ENCODE results near the gene CCDC13.

DNA sequence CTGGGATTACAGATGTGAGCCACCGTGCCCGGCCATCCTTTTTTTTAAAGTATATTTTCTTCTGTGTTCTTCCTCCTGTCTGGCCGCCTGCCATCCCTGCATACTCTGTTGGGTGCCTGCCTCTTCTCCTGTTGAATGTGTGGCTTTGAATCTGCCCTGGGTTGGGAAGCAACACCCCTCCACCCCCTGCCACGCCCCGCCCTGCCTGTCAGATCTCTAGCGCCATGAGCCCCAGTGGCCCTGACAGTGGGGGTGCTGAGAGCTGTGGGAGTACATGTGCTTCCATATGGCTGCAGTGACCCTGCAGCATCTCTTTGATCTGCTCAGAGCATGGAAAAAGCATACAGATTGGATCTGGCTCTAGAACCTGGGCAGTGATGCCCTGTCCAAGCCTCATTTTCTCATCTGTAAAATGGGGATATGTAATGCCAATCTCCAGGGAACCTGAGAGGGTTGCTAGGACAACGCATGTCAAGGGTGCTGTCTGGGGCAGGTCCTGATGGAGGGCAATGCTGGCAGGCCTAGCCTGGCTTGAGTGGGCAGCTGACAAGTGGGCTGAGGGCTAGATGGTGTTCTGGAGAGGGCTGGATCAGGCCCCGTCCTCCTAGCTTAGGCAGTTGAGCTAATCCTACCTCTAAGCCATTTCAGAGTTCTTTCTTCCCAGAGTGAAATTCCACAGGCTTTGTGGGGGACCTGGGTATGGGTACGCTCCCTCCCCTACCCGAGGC lies 23.9 kb downstream of the CCDC13 start:
- TF ChIP-seq POLR2AphosphoS5 (IDR thresholded peaks at IDR 0.05) (no peak), CTCF (IDR thresholded peaks at IDR 0.05) (no peak), POLR2A (IDR thresholded peaks at IDR 0.05) (no peak)
